ENCODE results near the gene MLXIPL. TPM values are rescaled to one million over a fixed set of nuclear protein-coding genes. Genes with fewer than 3 reads are reported as not detected.

The MLXIPL gene
- total RNA-seq, 8 experiments from 2014 or later = 0.50 to 13.1 (median 0.92) TPM

DNA sequence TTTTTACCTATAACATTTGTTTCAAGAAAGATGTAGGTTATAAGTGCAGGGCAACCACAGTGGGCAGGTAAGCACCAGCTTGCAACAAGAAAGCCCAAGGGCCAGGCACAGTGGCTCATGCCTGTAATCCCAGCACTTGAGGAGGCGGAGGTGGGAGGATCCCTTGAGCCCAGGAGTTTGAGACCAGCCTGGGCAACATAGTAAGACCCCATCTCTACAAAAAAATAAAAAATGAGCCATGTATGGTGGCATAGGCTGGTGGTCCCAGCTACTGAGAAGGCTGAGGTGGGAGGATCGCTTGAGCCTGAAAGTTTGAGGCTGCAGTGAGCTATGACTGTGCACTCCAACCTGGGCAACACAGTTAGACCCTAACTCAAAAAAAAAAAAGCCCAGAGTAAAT is 79.6 kb downstream of the MLXIPL start:
- no peaks in the 10 kb centered on the region for H3K4me1 ChIP-seq (replicated peaks in 1 of 2)
- no peak overlapping the region for H3K4me3 ChIP-seq
- 71 to 100% (median 97%) methylated on average over 1 to 2 of the region's 2 CpGs; no CpG with 5 or more reads in 2 of the 10 experiments for WGBS, 10 experiments
- in situ Hi-C loops (cut with MboI; ENCODE audit: low pct_unique_long_range_greater_than_20kb in 2 of 9, low sequenced_read_pairs in 9 of 9, unreplicated experiment in 9 of 9) = loop anchor here in 1 of 9 experiments (25.0 kb wide), 1 partner anchor 93 kb away; no protein-coding TSS in a partner anchor
- no peak for ATAC-seq (replicated peaks in 6 of 8)
- H3K27ac ChIP-seq = no peak overlapping the region

Other genes with a start within 250 kb of the MLXIPL start
- gene FZD9, start 190.7 kb downstream of the MLXIPL start, total RNA-seq = 10 to 100 TPM in 2 of 8 experiments, 1 to 10 TPM in 4, under 1 TPM in 2; 0.38 to 15.2 (median 6.2) TPM
- gene BAZ1B, start 102.2 kb downstream of the MLXIPL start, total RNA-seq = 10 to 100 TPM; 44.7 to 98.2 (median 53.2) TPM
- 10 to 100 TPM; 17.6 to 35.8 (median 32.1) TPM for gene BCL7B, start 66.8 kb downstream of the MLXIPL start, total RNA-seq
- gene TBL2, start 45.9 kb downstream of the MLXIPL start, total RNA-seq = 10 to 100 TPM; 34.7 to 52.4 (median 38.1) TPM
- 10 to 100 TPM in 5 of 8 experiments, 1 to 10 TPM in 2, under 1 TPM in 1; 0.71 to 27.7 (median 13.8) TPM for gene VPS37D, start 43.3 kb upstream of the MLXIPL start, total RNA-seq
- gene DNAJC30, start 58.9 kb upstream of the MLXIPL start, total RNA-seq = 10 to 100 TPM in 3 of 8 experiments, 1 to 10 TPM in 5; 5.1 to 13.9 (median 7.8) TPM
- gene BUD23, start 59.1 kb upstream of the MLXIPL start, total RNA-seq = 10 to 100 TPM; 31.6 to 85.7 (median 49.2) TPM
- 10 to 100 TPM in 7 of 8 experiments, 1 to 10 TPM in 1; 7.1 to 50.5 (median 17.0) TPM for gene STX1A, start 95.1 kb upstream of the MLXIPL start, total RNA-seq
- 10 to 100 TPM in 6 of 8 experiments, 1 to 10 TPM in 2; 6.4 to 22.0 (median 13.3) TPM for gene ABHD11, start 114.3 kb upstream of the MLXIPL start, total RNA-seq
- 1 to 10 TPM in 4 of 8 experiments, under 1 TPM in 3, not detected in 1; 0.21 to 3.9 (median 1.3) TPM for gene CLDN3, start 145.7 kb upstream of the MLXIPL start, total RNA-seq
- 1 to 10 TPM in 6 of 8 experiments, under 1 TPM in 2; 0.17 to 2.7 (median 1.3) TPM for gene CLDN4, start 206.5 kb upstream of the MLXIPL start, total RNA-seq
- gene METTL27, start 218.0 kb upstream of the MLXIPL start, total RNA-seq = 1 to 10 TPM in 4 of 8 experiments, under 1 TPM in 4; 0.29 to 6.8 (median 0.87) TPM
- not detected for gene TMEM270, start 236.6 kb upstream of the MLXIPL start, total RNA-seq